IMR-90 (cell line): ENCODE results near the gene SLC66A2. TPM values are rescaled to one million over a fixed set of nuclear protein-coding genes. Genes with fewer than 3 reads are reported as not detected.

Experiments
- ATAC-seq: fragments of 200-7000 bp; cut with Tn5 transposase; 2 replicates; pipeline ENCODE4 v1.9.1; 2020; ENCODE audit warnings: low read depth, mild to moderate bottlenecking, moderate library complexity
- BruUV-seq: library from RNA; stranded (reverse); fragments of 400-500 nt; replicated peaks from 2 replicates; lab custom pipeline; 2021; lab: Mats Ljungman, UMichigan
- CTCF ChIA-PET: fragments of 300-600 bp; formaldehyde crosslinking; extraction: SDS; loops from one replicate; lab custom pipeline; 2021; ENCODE audit warnings: antibody characterized with exemption; lab: Yijun Ruan, JAX
- POLR2A ChIA-PET: fragments of 300-600 bp; sonication (Branson Sonifier 250); formaldehyde crosslinking; loops from one replicate; lab custom pipeline; 2022; ENCODE audit warnings: antibody characterized with exemption; ENCODE audit not compliant: unreplicated experiment; lab: Charles Lee
- DNase-seq: peaks from one replicate; pipeline ENCODE4 v3.0.0; 2013
- H2AFZ ChIP-seq: replicated peaks from 2 replicates; pipeline ENCODE3; 2013; ENCODE audit warnings: low read length, mild to moderate bottlenecking; ENCODE audit not compliant: poor library complexity
- H2AK5ac ChIP-seq: 2 replicates; pipeline ENCODE4 v1.6.1; 2013; ENCODE audit warnings: low read depth, low read length, inconsistent platforms
- H2AK9ac ChIP-seq: replicated peaks from 2 replicates; pipeline ENCODE3; 2013; ENCODE audit warnings: mild to moderate bottlenecking, low read depth, low read length, moderate library complexity; ENCODE audit not compliant: poor library complexity
- H2BK120ac ChIP-seq: 2 replicates; pipeline ENCODE4 v1.6.1; 2013; ENCODE audit warnings: low read depth, low read length, inconsistent platforms
- H2BK15ac ChIP-seq: 3 replicates; pipeline ENCODE4 v1.6.1; 2013; ENCODE audit warnings: low read depth, low read length, inconsistent platforms
- H2BK20ac ChIP-seq: 2 replicates; pipeline ENCODE4 v1.6.1; 2013; ENCODE audit warnings: low read depth, mild to moderate bottlenecking, inconsistent platforms, low read length, moderate library complexity
- H2BK5ac ChIP-seq: 2 replicates; pipeline ENCODE4 v1.6.1; 2013; ENCODE audit warnings: mild to moderate bottlenecking, low read depth, low read length, inconsistent platforms; ENCODE audit not compliant: poor library complexity, severe bottlenecking
- H3K14ac ChIP-seq: replicated peaks from 2 replicates; pipeline ENCODE4 v1.6.1; 2013; ENCODE audit warnings: low read depth, low read length, inconsistent platforms
- H3K18ac ChIP-seq: 2 replicates; pipeline ENCODE4 v1.6.1; 2013; ENCODE audit warnings: low read depth, low read length, control low read depth
- H3K23ac ChIP-seq: 2 replicates; pipeline ENCODE4 v1.6.1; 2013; ENCODE audit warnings: low read depth, low read length, inconsistent platforms
- H3K27ac ChIP-seq: 2 replicates; pipeline ENCODE4 v1.5.1; 2013; ENCODE audit warnings: mild to moderate bottlenecking, control low read depth, low read length; ENCODE audit not compliant: insufficient read depth
- H3K27me3 ChIP-seq: 2 replicates; pipeline ENCODE4 v1.6.1; 2013; ENCODE audit warnings: low read length; ENCODE audit not compliant: control insufficient read depth, insufficient read depth
- H3K36me3 ChIP-seq: 2 replicates; pipeline ENCODE4 v1.6.1; 2013; ENCODE audit warnings: low read length, mixed read lengths; ENCODE audit not compliant: control insufficient read depth, insufficient read depth
- H3K4ac ChIP-seq: 2 replicates; pipeline ENCODE4 v1.6.1; 2013; ENCODE audit warnings: low read depth, low read length, inconsistent platforms
- H3K4me1 ChIP-seq: 2 replicates; pipeline ENCODE4 v1.6.1; 2013; ENCODE audit warnings: low read length, mixed read lengths; ENCODE audit not compliant: control insufficient read depth, insufficient read depth
- H3K4me2 ChIP-seq: 2 replicates; pipeline ENCODE4 v1.6.1; 2013; ENCODE audit warnings: low read depth, mild to moderate bottlenecking, control low read depth, low read length, moderate library complexity
- H3K4me3 ChIP-seq: 2 replicates; pipeline ENCODE4 v1.5.1; 2013; ENCODE audit warnings: low read depth, mild to moderate bottlenecking, control low read depth, low read length, moderate library complexity; ENCODE audit not compliant: insufficient read depth
- H3K56ac ChIP-seq: 2 replicates; pipeline ENCODE4 v1.6.1; 2013; ENCODE audit warnings: low read length, inconsistent platforms; ENCODE audit not compliant: insufficient read depth; ENCODE audit errors: extremely low read depth
- H3K79me1 ChIP-seq, 2 experiments: 2 replicates each; pipeline ENCODE4 v1.6.1; 2013; ENCODE audit warnings: low read length in 2 of 2, inconsistent platforms in 1 of 2, low read depth in 1 of 2
- H3K9ac ChIP-seq: 2 replicates; pipeline ENCODE4 v1.6.1; 2013; ENCODE audit warnings: low read depth, low read length, control low read depth
- H3K9me1 ChIP-seq: 2 replicates; pipeline ENCODE4 v1.6.1; 2013; ENCODE audit warnings: low read length, inconsistent platforms; ENCODE audit not compliant: insufficient read depth
- H3K9me3 ChIP-seq: 2 replicates; pipeline ENCODE4 v1.6.1; 2013; ENCODE audit warnings: low read length; ENCODE audit not compliant: control insufficient read depth, insufficient read depth
- H4K20me1 ChIP-seq: 2 replicates; pipeline ENCODE4 v1.6.1; 2013; ENCODE audit warnings: low read length, inconsistent platforms; ENCODE audit not compliant: insufficient read depth
- H4K5ac ChIP-seq: 2 replicates; pipeline ENCODE4 v1.6.1; 2013; ENCODE audit warnings: mild to moderate bottlenecking, low read depth, low read length, control low read depth
- H4K8ac ChIP-seq, 2 experiments: 2 replicates each; pipeline ENCODE4 v1.6.1; 2013; ENCODE audit warnings: low read depth in 2 of 2, low read length in 2 of 2, control low read depth in 1 of 2, inconsistent platforms in 1 of 2
- H4K91ac ChIP-seq: 2 replicates; pipeline ENCODE4 v1.6.1; 2013; ENCODE audit warnings: low read depth, low read length, inconsistent platforms; ENCODE audit not compliant: insufficient read depth
- CEBPB ChIP-seq: IDR thresholded peaks from 2 replicates; pipeline ENCODE4 v1.6.1; 2012; ENCODE audit warnings: low read depth, low read length, improper control_type of control experiment
- CHD1 ChIP-seq: IDR thresholded peaks from 2 replicates; pipeline ENCODE4 v1.6.1; 2012; ENCODE audit warnings: low read depth, low read length, improper control_type of control experiment
- FOS ChIP-seq: fragments of 150-350 bp; IDR thresholded peaks from 2 replicates; pipeline ENCODE4 v1.6.1; 2016; ENCODE audit warnings: low read depth, low read length
- MAFK ChIP-seq: IDR thresholded peaks from 2 replicates; pipeline ENCODE4 v1.6.1; 2012; ENCODE audit warnings: low read depth, low read length, improper control_type of control experiment
- MXI1 ChIP-seq: IDR thresholded peaks from 2 replicates; pipeline ENCODE4 v1.6.1; 2012; ENCODE audit warnings: low read depth, mild to moderate bottlenecking, low read length, moderate library complexity, borderline replicate concordance
- NFE2L2 ChIP-seq: fragments of 150-350 bp; IDR thresholded peaks from 2 replicates; pipeline ENCODE4 v1.6.1; 2016; ENCODE audit warnings: low read depth, mild to moderate bottlenecking, low read length
- POLR2A ChIP-seq: IDR thresholded peaks from 2 replicates; pipeline ENCODE4 v1.6.1; 2012; ENCODE audit warnings: mild to moderate bottlenecking, low read depth, low read length
- RCOR1 ChIP-seq: IDR thresholded peaks from 2 replicates; pipeline ENCODE4 v1.6.1; 2012; ENCODE audit warnings: mild to moderate bottlenecking, low read length, improper control_type of control experiment; ENCODE audit not compliant: insufficient replicate concordance
- RFX5 ChIP-seq: IDR thresholded peaks from 2 replicates; pipeline ENCODE4 v1.8.0; 2012; ENCODE audit warnings: low read depth, mild to moderate bottlenecking, low read length, moderate library complexity
- SMC3 ChIP-seq: fragments of 150-350 bp; IDR thresholded peaks from 2 replicates; pipeline ENCODE4 v1.6.1; 2016; ENCODE audit warnings: low read depth, mild to moderate bottlenecking, antibody characterized with exemption, low read length, moderate library complexity
- WGBS, 2 experiments: methylation state at CpG; one replicate each; pipeline versions ENCODE4 v1.1.5 to v1.1.7; 2013; ENCODE audit warnings: missing lambda C conversion rate in 2 of 2; ENCODE audit not compliant: insufficient read length in 1 of 2; ENCODE audit errors: extremely low coverage in 2 of 2; 5-methylcytosine and 5-hydroxymethylcytosine counted together
- dilution Hi-C: fragments of 300-500 bp; cut with HindIII; formaldehyde crosslinking; loops from one replicate; pipeline ENCODE4 v1.14.3; 2018; ENCODE audit warnings: low sequenced_read_pairs; ENCODE audit not compliant: unreplicated experiment
- in situ Hi-C: fragments of 300-500 bp; cut with MboI; formaldehyde crosslinking; loops from 3 replicates; pipeline ENCODE4 v1.14.3; 2019; ENCODE audit warnings: low sequenced_read_pairs, inconsistent platforms, mixed read lengths
- intact Hi-C: fragments of 100-400 bp; cut with micrococcal nuclease; formaldehyde crosslinking; loops from 2 replicates; pipeline ENCODE4 v1.10.0; 2022
- polyA plus RNA-seq, 3 experiments: library from polyadenylated mRNA; depleted of rRNA; stranded (reverse); fragments of >200 nt; gene quantifications; 2 replicates each; pipeline ENCODE4 v1.2.3, GENCODE V29; 2012; ENCODE audit warnings: low replicate concordance in 1 of 3
- total RNA-seq: library from RNA; depleted of rRNA; stranded (reverse); fragments of >200 nt; gene quantifications from 2 replicates; pipeline ENCODE4 v1.2.3, GENCODE V29; 2012
- TF ChIP-seq, protein P1 (sequence below): conservative IDR thresholded peaks from 2 replicates; pipeline ENCODE4 v1.5.1; 2012; ENCODE audit warnings: mild to moderate bottlenecking, low read depth, low read length, improper control_type of control experiment
- TF ChIP-seq, protein P2 (sequence below): fragments of 150-350 bp; IDR thresholded peaks from 2 replicates; pipeline ENCODE4 v1.6.1; 2016; ENCODE audit warnings: low read depth, mild to moderate bottlenecking, low read length, moderate library complexity, borderline replicate concordance

The SLC66A2 gene
- total and polyA plus RNA-seq, 2 of the 4 experiments (the other 2 are of a cell fraction): 17.6 to 23.5 TPM

DNA sequence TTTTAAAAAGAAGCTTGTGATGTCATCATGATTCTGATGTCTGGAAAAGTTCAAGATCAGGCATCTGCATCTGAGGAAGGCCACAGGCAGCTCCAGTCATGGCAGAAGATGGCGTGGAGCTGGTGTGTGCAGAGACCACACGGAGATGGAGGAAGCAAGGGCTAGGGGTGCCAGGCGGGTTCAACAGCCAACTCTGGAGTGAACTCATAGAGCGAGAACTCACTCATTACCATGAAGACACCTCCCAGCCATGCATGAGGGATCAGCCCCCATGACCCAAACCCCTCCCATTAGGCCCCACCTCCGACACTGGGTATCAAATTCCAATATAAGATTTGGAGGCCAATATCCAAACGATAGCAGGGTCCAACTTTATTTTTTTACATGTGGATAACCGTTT, 92.1 kb downstream of the SLC66A2 start:
- POLR2A ChIA-PET: no interaction called here
- TF ChIP-seq, protein P1, sequence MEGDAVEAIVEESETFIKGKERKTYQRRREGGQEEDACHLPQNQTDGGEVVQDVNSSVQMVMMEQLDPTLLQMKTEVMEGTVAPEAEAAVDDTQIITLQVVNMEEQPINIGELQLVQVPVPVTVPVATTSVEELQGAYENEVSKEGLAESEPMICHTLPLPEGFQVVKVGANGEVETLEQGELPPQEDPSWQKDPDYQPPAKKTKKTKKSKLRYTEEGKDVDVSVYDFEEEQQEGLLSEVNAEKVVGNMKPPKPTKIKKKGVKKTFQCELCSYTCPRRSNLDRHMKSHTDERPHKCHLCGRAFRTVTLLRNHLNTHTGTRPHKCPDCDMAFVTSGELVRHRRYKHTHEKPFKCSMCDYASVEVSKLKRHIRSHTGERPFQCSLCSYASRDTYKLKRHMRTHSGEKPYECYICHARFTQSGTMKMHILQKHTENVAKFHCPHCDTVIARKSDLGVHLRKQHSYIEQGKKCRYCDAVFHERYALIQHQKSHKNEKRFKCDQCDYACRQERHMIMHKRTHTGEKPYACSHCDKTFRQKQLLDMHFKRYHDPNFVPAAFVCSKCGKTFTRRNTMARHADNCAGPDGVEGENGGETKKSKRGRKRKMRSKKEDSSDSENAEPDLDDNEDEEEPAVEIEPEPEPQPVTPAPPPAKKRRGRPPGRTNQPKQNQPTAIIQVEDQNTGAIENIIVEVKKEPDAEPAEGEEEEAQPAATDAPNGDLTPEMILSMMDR: no peak
- no peak for TF ChIP-seq FOS
- no peak for TF ChIP-seq NFE2L2
- TF ChIP-seq MXI1: no peak
- no peak for TF ChIP-seq SMC3
- no peak for TF ChIP-seq MAFK
- TF ChIP-seq CHD1: no peak
- no peak for TF ChIP-seq CEBPB
- TF ChIP-seq, protein P2, sequence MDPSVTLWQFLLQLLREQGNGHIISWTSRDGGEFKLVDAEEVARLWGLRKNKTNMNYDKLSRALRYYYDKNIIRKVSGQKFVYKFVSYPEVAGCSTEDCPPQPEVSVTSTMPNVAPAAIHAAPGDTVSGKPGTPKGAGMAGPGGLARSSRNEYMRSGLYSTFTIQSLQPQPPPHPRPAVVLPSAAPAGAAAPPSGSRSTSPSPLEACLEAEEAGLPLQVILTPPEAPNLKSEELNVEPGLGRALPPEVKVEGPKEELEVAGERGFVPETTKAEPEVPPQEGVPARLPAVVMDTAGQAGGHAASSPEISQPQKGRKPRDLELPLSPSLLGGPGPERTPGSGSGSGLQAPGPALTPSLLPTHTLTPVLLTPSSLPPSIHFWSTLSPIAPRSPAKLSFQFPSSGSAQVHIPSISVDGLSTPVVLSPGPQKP: no peak
- TF ChIP-seq RCOR1: no peak
- TF ChIP-seq POLR2A: no peak
- TF ChIP-seq RFX5: no peak
- no peak overlapping the region for H3K56ac ChIP-seq
- H2BK20ac ChIP-seq: no peak overlapping the region
- H3K9ac ChIP-seq: no peak overlapping the region
- H3K27me3 ChIP-seq: no peaks in the 10 kb centered on the region; the same call in 1 of the 2 replicates
- ATAC-seq (no peak), DNase-seq (no peak)
- no peak overlapping the region for H3K4me3 ChIP-seq
- dilution Hi-C loops: no loop called here
- H3K27ac ChIP-seq: no peak overlapping the region
- no peak overlapping the region for H3K18ac ChIP-seq
- H2AK9ac ChIP-seq: no peak overlapping the region
- no peak overlapping the region for H2BK120ac ChIP-seq
- H3K9me3 ChIP-seq: peaks cover 5% of the 10 kb centered on the region
- no peak overlapping the region for H3K14ac ChIP-seq
- WGBS, 2 experiments: 60% methylated on average over 1 of the region's 7 CpGs; no CpG with 5 or more reads in 1 of the 2 experiments
- H3K4me1 ChIP-seq: peaks cover 2% of the 10 kb centered on the region; the same call in 1 of the 2 replicates
- no TSS peak for BruUV-seq
- intact Hi-C loops: no loop called here
- H3K4me2 ChIP-seq: no peak overlapping the region
- in situ Hi-C loops: no loop called here
- no peak overlapping the region for H2AFZ ChIP-seq
- no peak overlapping the region for H2BK15ac ChIP-seq
- H4K20me1 ChIP-seq: no peaks in the 10 kb centered on the region
- H3K23ac ChIP-seq: no peak overlapping the region
- no peak overlapping the region for H2AK5ac ChIP-seq
- no peak overlapping the region for H2BK5ac ChIP-seq
- CTCF ChIA-PET: no interaction called here
- H3K4ac ChIP-seq: no peak overlapping the region
- no peak overlapping the region for H4K5ac ChIP-seq
- H3K36me3 ChIP-seq: no peaks in the 10 kb centered on the region
- H3K79me1 ChIP-seq: no peaks in the 10 kb centered on the region
- no peak overlapping the region for H4K91ac ChIP-seq
- no peaks in the 10 kb centered on the region; the same call in 1 of the 2 replicates for H3K9me1 ChIP-seq
- H4K8ac ChIP-seq: no peak overlapping the region
